GM18511 (cell line): ENCODE data around the gene KRT72.

Source experiments
- ATAC-seq: cut with Tn5 transposase; IDR thresholded peaks from one replicate; pipeline ENCODE4 v1.9.1; 2021; ENCODE audit warnings: mild to moderate bottlenecking, moderate library complexity; ENCODE audit not compliant: unreplicated experiment

Gene KRT72

GRCh38 chr12:52630599-52631200, 29.4 kb upstream of the KRT72 start:
- ATAC-seq: no peak

- ATAC-seq: no peak
Observed at GRCh38 chr12:52630008-52630500, 28.8 kb upstream of the KRT72 start.

GRCh38 chr12:52629281-52630007, 28.2 kb upstream of the KRT72 start:
- no peak for ATAC-seq

- ATAC-seq: no peak
Observed at GRCh38 chr12:52628841-52629240, 27.6 kb upstream of the KRT72 start.

GRCh38 chr12:52628111-52628507, 26.8 kb upstream of the KRT72 start:
- no peak for ATAC-seq

GRCh38 chr12:52627395-52628110, 26.3 kb upstream of the KRT72 start:
- no peak for ATAC-seq

- ATAC-seq: no peak
Observed at GRCh38 chr12:52622349-52622748, 21.1 kb upstream of the KRT72 start.

- ATAC-seq: no peak
Observed at GRCh38 chr12:52618866-52619265, 17.6 kb upstream of the KRT72 start.

- no peak for ATAC-seq
Observed at GRCh38 chr12:52618216-52618615, 17.0 kb upstream of the KRT72 start, which contains the start of gene KRT73. KRT73 (minus strand) TSS chr12:52618559; CDS start chr12:52618524, 35 bp downstream.

- ATAC-seq: no peak
Observed at GRCh38 chr12:52617403-52617785, 16.1 kb upstream of the KRT72 start.

- ATAC-seq: no peak
Observed at GRCh38 chr12:52616680-52617402, 15.6 kb upstream of the KRT72 start.

GRCh38 chr12:52615912-52616311, 14.6 kb upstream of the KRT72 start:
- ATAC-seq: no peak

- no peak for ATAC-seq
Observed at GRCh38 chr12:52615208-52615868, 14.1 kb upstream of the KRT72 start.

- no peak for ATAC-seq
Observed at GRCh38 chr12:52614381-52615207, 13.3 kb upstream of the KRT72 start.

- ATAC-seq: no peak
Observed at GRCh38 chr12:52613384-52614030, 12.2 kb upstream of the KRT72 start.

GRCh38 chr12:52612431-52613383, 11.4 kb upstream of the KRT72 start:
- ATAC-seq: no peak

- ATAC-seq: no peak
Observed at GRCh38 chr12:52611080-52611468, 9.8 kb upstream of the KRT72 start.
